HL-60 (cell line): ENCODE data around the gene SPRR5.

Experiments used
- DNase-seq, 2 experiments: peaks; one replicate each; pipeline ENCODE4 v3.0.0-alpha.2; 2010 to 2020; ENCODE audit warnings: low read depth in 1 of 2, low spot score in 1 of 2
- H3K27ac ChIP-seq: fragments of 250-450 bp; sonication (Bioruptor Pico); replicated peaks from 2 replicates; pipeline ENCODE4 v1.5.1; 2020; ENCODE audit warnings: mild to moderate bottlenecking, moderate library complexity
- H3K27me3 ChIP-seq: fragments of 250-450 bp; sonication (Bioruptor Pico); 2 replicates; pipeline ENCODE4 v1.5.1; 2021; ENCODE audit warnings: mild to moderate bottlenecking, moderate library complexity; ENCODE audit not compliant: insufficient read depth, poor library complexity, severe bottlenecking
- H3K4me3 ChIP-seq: replicated peaks from 2 replicates; pipeline ENCODE4 v1.5.1; 2011; ENCODE audit warnings: mild to moderate bottlenecking, control low read depth, low read length; ENCODE audit not compliant: insufficient read depth
- CTCF ChIP-seq: IDR thresholded peaks from one replicate; pipeline ENCODE4 v1.5.1; 2011; ENCODE audit warnings: low read length, control low read depth, inconsistent platforms; ENCODE audit not compliant: insufficient read depth
- GABPA ChIP-seq: IDR thresholded peaks from 2 replicates; pipeline ENCODE4 v1.6.1; 2012; ENCODE audit warnings: low read depth
- POLR2AphosphoS5 ChIP-seq: IDR thresholded peaks from 2 replicates; pipeline ENCODE4 v1.6.1; 2012; ENCODE audit warnings: low read depth
- REST ChIP-seq: IDR thresholded peaks from 2 replicates; pipeline ENCODE4 v1.6.1; 2012; ENCODE audit warnings: low read depth; ENCODE audit not compliant: insufficient replicate concordance
- SPI1 ChIP-seq: IDR thresholded peaks from 2 replicates; pipeline ENCODE4 v1.6.1; 2012; ENCODE audit warnings: low read depth, mild to moderate bottlenecking, borderline replicate concordance

SPRR5 gene

GRCh38 chr1:152986578-152986977 is 39.6 kb downstream of the SPRR5 start:
- no peak overlapping the region for H3K4me3 ChIP-seq
- H3K27ac ChIP-seq, result no peak overlapping the region
- no peak for DNase-seq
- H3K27me3 ChIP-seq, result peaks cover 7% of the 10 kb centered on the region
- TF ChIP-seq CTCF (no peak), POLR2AphosphoS5 (no peak), REST (no peak), SPI1 (no peak), GABPA (no peak)

GRCh38 chr1:152993186-152993585 is 46.2 kb downstream of the SPRR5 start:
- no peak for TF ChIP-seq SPI1
- no peak for TF ChIP-seq CTCF
- no peak for TF ChIP-seq REST
- no peak for TF ChIP-seq GABPA
- no peak for TF ChIP-seq POLR2AphosphoS5
- no peak for DNase-seq
- Histone ChIP-seq H3K27ac (no peak overlapping the region), H3K4me3 (no peak overlapping the region), H3K27me3 (peaks cover 7% of the 10 kb centered on the region)

GRCh38 chr1:152995842-152996241 is 48.8 kb downstream of the SPRR5 start:
- no peak for DNase-seq
- TF ChIP-seq REST, result no peak
- no peak for TF ChIP-seq POLR2AphosphoS5
- TF ChIP-seq GABPA, result no peak
- no peak for TF ChIP-seq CTCF
- H3K27me3 ChIP-seq, result no peaks in the 10 kb centered on the region

More at GRCh38 chr1:152995842-152996241, 48.8 kb downstream of the SPRR5 start:
- no peak overlapping the region for H3K27ac ChIP-seq
- H3K4me3 ChIP-seq, result no peak overlapping the region
